Hippocampal formation (tissue), 2 donors: ENCODE data around the gene SPIN2A.
"Not testable (repeated sequence)": the region's sequence is repeated elsewhere in the genome, so short reads cannot be mapped to it uniquely, and the experiment has no call there.

Experiments
- DNase-seq, 2 donors: peaks; one replicate each; lab custom pipeline; 2025; lab: John Stamatoyannopoulos, UW

SPIN2A gene

GRCh38 chrX:57137073-57137472, at the start of gene SPIN2A:
Gene SPIN2A, minus strand, starts transcription at chrX:57137397. Its CDS starts 800 bp downstream, at chrX:57136597.
- not testable (repeated sequence) for DNase-seq

DNA sequence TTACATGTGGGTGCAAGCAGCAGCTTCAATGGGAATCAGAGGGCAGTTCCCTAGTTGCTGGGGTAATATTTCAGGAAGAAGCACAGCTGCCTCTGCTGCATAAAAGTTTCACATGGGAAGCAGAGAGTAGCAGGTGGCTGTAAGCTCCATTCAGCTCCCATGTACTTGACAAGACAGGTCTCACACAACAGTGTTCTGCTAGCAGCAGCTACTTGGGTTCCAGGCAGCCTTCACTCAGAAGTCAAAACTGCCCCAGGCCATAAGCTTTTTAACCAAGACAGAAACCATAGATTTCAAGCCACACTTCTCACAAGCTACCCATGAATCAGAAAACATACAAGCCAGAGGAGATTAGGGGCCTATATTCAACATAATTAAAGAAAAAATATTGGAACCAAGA, 41.4 kb upstream of the SPIN2A start:
- no peak for DNase-seq

DNA sequence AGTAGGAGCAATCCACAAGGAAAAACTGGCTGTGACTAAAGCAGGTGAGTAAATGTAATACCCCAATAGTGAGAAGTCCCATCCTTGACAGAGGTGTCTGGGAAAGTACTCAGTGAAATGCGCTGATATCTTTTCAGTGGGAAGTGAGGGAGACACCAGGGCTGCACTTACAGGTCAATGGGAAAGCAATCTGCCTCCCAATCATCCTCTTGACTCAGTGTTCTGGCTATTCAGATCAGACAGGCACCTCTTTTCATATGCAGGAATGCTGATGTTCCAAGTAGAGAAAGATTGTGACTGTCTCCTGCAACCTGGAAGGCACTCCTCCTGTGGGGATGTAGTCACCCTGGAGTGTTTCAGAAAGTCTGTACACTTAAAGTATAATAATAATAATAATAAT, 39.9 kb upstream of the SPIN2A start:
- no peak for DNase-seq

DNA sequence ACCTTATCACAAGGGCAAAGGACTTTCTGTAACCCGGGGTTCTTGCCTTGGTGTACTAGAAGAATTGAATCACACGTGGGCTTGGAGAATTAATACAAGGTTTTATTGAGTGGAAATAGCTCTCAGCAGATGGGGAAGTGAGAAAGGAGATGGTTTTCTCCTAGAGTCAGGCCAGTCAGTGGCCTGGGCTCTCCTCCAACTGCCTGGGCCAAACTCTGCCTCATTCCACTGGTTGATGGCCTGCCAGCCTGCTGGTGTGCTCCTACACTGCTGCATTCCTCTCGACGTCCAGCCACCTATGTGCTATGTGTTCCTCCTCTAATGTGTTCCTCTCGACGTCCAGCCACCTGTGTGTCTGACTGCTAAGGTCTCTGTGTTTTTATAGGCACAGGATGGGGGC, 35.3 kb upstream of the SPIN2A start:
- DNase-seq, result no peak

DNA sequence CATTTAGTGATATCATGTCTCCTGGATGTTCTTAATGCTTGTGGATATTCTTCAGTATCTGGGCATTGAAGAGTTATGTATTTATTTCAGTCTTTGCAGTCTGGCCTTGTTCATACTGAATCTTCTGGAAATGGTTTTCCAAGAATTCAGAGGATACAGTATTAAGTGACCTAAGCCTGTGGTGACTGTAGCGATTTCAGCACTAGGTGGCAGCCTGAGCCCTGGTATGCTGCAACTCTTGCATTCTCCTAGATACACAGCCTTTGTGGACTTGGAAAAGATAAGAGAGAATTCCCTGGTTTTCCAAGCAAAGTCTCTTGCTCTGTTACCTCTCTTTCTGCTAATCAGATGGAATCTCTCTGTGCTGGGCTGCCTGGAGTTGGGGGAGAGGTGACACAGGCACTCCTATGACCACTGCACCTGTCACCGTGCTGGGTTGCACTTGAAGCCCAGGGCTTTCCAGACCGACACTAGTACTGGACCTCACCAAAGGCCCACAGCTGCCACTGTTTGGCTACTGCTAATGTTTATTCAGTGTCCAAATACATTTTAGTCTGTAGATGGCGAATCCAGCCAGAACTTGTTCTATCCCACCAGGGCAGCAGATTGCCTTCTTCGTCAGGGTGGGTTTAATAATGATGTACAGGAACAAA, 19.3 kb upstream of the SPIN2A start:
- DNase-seq, result peak in 1 of 2 donors; percentile 21

DNA sequence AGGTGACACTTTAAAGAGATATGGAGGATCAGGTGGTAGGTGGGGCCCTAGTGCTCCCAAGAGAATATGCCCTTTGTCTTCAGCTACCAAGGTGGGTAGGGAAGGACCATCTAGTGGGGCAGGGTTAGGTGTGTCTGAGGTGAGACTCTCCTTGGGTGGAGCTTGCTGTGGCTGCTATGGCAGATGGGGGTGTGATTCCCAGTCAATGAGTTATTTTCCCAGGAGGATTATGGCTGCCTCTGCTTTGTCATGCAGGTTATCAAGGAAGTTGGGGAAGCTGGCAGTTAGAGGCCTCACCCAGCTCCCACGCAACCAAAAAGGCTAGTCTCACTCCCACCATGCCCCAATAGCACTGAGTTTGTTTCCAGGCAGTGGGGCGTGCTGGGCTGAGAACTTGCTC, 18.0 kb upstream of the SPIN2A start:
- DNase-seq, result no peak

- not testable (repeated sequence) for DNase-seq
These were observed 15.0 kb upstream of the SPIN2A start for GRCh38 chrX:57152222-57152621.

GRCh38 chrX:57138674-57139073, 1.5 kb upstream of the SPIN2A start:
- DNase-seq, result no peak

- no peak for DNase-seq
These were observed 304 bp upstream of the SPIN2A start for GRCh38 chrX:57137501-57137900.

- not testable (repeated sequence) for DNase-seq
These were observed 608 bp downstream of the SPIN2A start for GRCh38 chrX:57136589-57136988.

GRCh38 chrX:57135287-57135686, 1.9 kb downstream of the SPIN2A start:
- no peak for DNase-seq

DNA sequence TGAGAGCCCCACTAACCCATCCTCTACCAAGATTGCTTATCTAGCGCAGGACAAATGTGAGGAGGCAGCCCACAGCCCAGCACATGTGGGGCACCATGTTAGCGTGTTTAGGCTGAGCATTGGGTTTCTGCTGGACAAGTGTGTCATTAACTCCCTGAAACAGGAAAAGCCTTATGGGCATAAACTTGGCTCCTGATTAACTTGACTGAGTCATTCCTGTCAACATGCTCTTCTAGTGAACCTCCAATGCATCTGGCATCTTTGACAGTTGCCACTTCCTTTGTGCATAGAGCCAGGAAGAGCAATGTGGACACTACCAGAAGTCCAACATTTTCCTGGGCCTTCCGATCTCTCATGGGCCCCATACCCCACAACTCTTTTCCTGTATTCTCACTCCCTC, 2.5 kb downstream of the SPIN2A start:
- DNase-seq, result no peak

DNA sequence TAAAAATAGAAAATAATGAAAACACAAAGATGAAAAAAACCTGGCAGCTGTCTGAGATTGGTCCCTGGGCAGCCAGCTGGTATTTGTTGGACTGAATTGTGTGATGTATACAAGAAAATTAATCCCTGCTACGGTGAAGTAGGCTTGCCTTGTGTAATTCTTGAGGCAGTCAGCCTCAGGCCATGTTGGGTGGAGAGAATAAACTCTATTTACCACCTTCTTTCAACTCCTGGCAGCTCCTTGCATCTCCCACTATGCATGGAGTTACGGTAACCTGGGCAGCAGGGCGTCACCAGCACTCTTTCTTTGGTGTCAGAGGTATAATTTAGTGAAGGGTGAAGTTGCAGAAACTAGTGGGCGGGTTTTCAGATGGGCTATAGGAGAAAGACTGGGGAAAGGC, 3.5 kb downstream of the SPIN2A start:
- DNase-seq, result no peak

DNA sequence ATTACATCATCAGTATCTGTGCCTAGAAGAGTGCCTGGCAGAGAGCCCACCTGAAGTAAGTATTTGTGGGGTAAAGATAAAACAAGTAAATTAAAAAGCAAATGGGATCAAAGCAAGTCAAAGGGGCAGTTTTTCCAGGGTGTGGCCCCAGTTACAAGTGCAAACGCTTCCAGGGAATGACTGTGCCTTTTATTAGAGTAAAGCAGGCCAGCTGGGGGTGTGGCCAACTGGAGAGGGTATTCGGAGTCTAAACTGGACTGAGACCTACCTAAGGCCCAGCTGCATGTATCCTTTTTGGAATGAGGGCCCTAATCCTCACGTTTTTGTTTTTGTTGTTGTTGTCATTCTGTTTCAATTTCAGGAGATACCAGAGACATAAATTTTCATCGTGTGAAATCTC, 3.9 kb downstream of the SPIN2A start:
- not testable (repeated sequence) for DNase-seq

GRCh38 chrX:57132046-57132445, 5.2 kb downstream of the SPIN2A start:
- no peak for DNase-seq

- no peak for DNase-seq
These were observed 15.4 kb downstream of the SPIN2A start for GRCh38 chrX:57121816-57122215.

DNA sequence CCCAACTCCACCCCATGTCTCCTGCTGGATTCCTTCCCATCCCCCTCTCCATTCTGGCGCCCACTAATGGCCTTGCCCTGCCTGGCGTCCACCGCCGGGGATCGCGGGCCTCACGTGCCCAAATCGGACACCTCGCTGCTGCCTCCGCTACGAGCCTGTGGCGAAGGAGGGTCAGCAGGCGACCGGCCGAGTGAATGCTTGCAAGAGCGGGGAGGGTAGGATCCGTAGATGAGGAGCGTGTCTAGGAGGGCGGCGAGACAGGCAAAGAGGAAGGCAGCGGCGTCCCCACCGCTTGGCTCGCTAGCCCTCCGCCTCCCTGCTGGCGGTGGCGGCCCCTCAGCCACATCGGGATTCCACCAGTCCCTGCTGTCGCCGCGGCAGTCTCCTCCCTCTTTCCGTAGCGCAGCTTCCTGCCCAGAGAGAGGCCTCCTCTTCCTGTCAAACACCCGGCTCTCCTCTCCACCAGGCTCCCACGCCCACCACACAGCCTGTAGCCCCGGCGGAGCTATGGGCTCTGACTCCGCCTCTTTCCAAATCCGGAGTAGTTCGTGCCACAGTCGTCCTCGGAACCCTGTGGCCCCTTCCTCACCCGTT, 15.9 kb downstream of the SPIN2A start, which contains the start of gene SPIN2B:
Gene SPIN2B (minus strand): TSS at position 387 of the 594 bp plus-strand sequence.
- peak; percentile 43 to 45 for DNase-seq

- not testable (repeated sequence) for DNase-seq
These were observed 16.5 kb downstream of the SPIN2A start for GRCh38 chrX:57120619-57121161.

DNA sequence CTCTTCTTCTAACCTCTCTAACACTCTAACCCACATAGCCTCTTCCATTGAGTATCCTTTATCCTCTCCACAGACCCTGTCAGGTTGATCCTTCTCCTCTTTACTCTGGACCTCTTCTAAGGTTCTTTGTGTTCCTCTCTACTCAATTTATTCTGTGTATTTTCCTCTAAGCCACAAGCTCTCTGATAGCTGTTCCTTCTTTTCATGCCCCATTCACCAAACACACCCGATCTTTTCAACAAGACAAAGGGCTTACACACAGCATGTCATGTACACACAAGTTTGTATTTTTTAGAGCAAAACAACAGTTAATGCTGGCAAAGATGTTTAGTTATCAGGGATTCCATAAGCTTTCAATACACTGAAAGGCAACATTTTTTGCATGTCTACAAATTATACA, 17.8 kb downstream of the SPIN2A start:
- no peak for DNase-seq

- DNase-seq, result not testable (repeated sequence)
These were observed 19.6 kb downstream of the SPIN2A start for GRCh38 chrX:57117566-57117965.

DNA sequence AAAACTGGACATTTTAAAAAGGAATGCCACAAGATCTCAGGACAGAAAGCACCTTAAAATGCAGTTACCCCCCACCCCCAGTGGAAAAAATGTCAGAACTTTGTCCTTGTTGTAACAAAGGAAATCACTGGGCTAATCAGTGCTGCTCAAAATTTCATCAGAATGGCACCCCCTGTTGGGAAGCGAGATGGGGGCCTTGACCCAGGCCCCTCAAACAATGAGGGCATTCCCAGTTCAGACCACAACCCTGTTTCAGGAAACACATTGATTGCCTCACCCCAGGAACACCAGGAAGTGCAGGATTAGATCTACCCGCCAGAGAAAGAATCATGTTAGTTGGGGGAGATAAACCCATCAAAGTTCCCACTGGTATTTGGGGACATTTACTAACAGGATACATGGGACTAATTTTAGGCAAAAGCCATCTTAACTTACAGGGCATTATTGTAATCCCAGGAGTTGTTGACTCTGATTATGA, 32.2 kb downstream of the SPIN2A start:
- no peak for DNase-seq

DNA sequence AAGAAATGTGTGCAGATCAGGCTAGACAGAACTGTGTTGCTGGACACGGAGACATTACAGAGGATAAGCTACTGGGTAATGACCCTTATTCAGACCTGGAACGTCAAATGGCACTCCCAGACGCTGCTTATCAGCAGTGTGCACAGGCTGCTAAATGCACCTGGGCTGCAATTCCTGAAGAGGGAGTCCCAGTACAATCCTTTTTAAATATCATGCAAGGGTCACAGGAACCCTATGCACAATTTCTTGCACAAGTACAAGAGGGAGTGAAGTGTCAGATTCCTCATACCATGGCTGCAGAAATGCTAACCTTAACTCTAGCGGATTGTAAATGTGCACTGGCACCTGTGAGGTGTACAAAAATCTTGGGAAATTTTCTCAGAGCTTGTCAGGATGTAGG, 32.8 kb downstream of the SPIN2A start:
- DNase-seq, result no peak

DNA sequence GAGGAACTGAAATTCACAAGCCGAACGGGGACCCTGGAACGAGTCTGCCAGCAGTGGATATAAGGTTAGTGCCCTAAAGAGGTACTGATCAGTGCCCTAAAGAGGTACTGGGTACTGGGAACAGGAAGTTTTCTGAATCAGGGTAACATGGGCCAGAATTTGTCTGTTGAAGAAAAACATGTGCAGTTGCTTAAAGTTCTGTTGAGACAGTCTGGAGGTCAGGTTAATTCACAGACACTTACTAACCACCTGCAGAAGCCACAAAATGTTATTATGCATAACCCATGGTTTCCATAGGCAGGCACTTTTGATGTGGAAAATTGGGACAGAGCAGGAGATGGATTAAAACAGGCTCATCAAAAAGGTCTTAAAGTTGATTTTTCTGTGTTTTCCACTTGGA, 33.7 kb downstream of the SPIN2A start:
- DNase-seq, result no peak
